HCT116 (cell line): Measurements from ENCODE around the gene CYP4F3.

Experiments used
- CEBPB ChIP-seq: IDR thresholded peaks from 2 replicates; pipeline ENCODE4 v1.6.1; 2012; ENCODE audit warnings: low read depth
- ELF1 ChIP-seq: IDR thresholded peaks from 2 replicates; pipeline ENCODE4 v1.6.1; 2012; ENCODE audit warnings: low read depth, borderline replicate concordance
- SIN3A ChIP-seq: IDR thresholded peaks from 2 replicates; pipeline ENCODE4 v1.6.1; 2012; ENCODE audit warnings: low read depth
- SP1 ChIP-seq: IDR thresholded peaks from 2 replicates; pipeline ENCODE4 v1.6.1; 2012; ENCODE audit warnings: low read depth
- TF ChIP-seq, protein P1 (sequence below), 3 experiments: fragments of 200-600 bp in 1 of 3; sonication (generic) in 1 of 3; IDR thresholded peaks in 2 of 3; conservative IDR thresholded peaks in 1 of 3; 2 replicates each; pipeline ENCODE4 v1.5.1; 2012 to 2017; ENCODE audit warnings: low read depth in 2 of 3, low read length in 2 of 3, antibody characterized with exemption in 1 of 3, borderline replicate concordance in 1 of 3, control low read depth in 1 of 3, mild to moderate bottlenecking in 1 of 3, mixed read lengths in 1 of 3, mixed run types in 1 of 3, moderate library complexity in 1 of 3; ENCODE audit not compliant: insufficient read depth in 1 of 3
- TF ChIP-seq, protein P2 (sequence below): IDR thresholded peaks from 2 replicates; pipeline ENCODE4 v1.6.1; 2011; ENCODE audit warnings: mild to moderate bottlenecking, low read length, moderate library complexity; ENCODE audit not compliant: insufficient replicate concordance; ENCODE audit errors: extremely low read depth

DNA sequence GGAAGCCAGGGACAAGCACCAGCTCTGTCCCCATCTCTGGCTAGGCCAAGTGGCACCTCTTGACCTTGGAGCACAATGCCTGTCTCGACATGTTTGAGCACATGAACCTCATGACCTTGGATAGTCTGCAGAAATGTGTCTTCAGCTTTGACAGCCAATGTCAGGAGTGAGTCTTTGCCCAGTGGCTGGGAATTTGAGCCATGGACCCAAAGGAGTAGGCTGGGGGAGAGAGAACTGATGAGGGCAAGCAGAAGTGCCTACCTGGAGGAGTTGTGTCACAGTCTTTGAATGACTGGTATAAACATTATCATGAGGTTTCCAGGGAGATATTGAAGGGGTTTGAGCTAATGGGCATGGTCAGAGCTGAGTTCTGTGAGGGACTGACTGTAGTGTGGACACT, 25.5 kb downstream of the CYP4F3 start:
- TF ChIP-seq SP1: no peak
- TF ChIP-seq, protein P1, sequence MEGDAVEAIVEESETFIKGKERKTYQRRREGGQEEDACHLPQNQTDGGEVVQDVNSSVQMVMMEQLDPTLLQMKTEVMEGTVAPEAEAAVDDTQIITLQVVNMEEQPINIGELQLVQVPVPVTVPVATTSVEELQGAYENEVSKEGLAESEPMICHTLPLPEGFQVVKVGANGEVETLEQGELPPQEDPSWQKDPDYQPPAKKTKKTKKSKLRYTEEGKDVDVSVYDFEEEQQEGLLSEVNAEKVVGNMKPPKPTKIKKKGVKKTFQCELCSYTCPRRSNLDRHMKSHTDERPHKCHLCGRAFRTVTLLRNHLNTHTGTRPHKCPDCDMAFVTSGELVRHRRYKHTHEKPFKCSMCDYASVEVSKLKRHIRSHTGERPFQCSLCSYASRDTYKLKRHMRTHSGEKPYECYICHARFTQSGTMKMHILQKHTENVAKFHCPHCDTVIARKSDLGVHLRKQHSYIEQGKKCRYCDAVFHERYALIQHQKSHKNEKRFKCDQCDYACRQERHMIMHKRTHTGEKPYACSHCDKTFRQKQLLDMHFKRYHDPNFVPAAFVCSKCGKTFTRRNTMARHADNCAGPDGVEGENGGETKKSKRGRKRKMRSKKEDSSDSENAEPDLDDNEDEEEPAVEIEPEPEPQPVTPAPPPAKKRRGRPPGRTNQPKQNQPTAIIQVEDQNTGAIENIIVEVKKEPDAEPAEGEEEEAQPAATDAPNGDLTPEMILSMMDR (IDR thresholded peaks at IDR 0.05 in 2 of 3, conservative IDR thresholded peaks at IDR 0.05 in 1 of 3; ENCODE audit: borderline replicate concordance in 1 of 3, insufficient read depth in 1 of 3, low read depth in 2 of 3, low read length in 2 of 3): no peak
- TF ChIP-seq, protein P2, sequence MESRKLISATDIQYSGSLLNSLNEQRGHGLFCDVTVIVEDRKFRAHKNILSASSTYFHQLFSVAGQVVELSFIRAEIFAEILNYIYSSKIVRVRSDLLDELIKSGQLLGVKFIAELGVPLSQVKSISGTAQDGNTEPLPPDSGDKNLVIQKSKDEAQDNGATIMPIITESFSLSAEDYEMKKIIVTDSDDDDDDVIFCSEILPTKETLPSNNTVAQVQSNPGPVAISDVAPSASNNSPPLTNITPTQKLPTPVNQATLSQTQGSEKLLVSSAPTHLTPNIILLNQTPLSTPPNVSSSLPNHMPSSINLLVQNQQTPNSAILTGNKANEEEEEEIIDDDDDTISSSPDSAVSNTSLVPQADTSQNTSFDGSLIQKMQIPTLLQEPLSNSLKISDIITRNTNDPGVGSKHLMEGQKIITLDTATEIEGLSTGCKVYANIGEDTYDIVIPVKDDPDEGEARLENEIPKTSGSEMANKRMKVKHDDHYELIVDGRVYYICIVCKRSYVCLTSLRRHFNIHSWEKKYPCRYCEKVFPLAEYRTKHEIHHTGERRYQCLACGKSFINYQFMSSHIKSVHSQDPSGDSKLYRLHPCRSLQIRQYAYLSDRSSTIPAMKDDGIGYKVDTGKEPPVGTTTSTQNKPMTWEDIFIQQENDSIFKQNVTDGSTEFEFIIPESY: no peak
- no peak for TF ChIP-seq CEBPB
- TF ChIP-seq ELF1: no peak
- TF ChIP-seq SIN3A: no peak
